ENCODE results near the gene OR2AG2. TPM values are rescaled to one million over a fixed set of nuclear protein-coding genes. Genes with fewer than 3 reads are reported as not detected.

The OR2AG2 gene
- total and polyA plus RNA-seq, 4 donors: 0.10 TPM; not detected in 3

- peaks cover 3% of the 10 kb centered on the region for H3K9me3 ChIP-seq (ENCODE audit: control insufficient read depth, low read length)
- no peak overlapping the region for H3K27ac ChIP-seq (ENCODE audit: low read depth in 1 of 2, low read length in 2 of 2)
- no peaks in the 10 kb centered on the region for H3K36me3 ChIP-seq (ENCODE audit: control insufficient read depth in 1 of 2, insufficient read depth in 2 of 2, low read length in 1 of 2)
- intact Hi-C loops (cut with DNase I): no loop called here
- no peaks in the 10 kb centered on the region for H3K4me1 ChIP-seq (ENCODE audit: control insufficient read depth in 1 of 2, insufficient read depth in 2 of 2, low read length in 2 of 2)
- WGBS, 2 donors: 65 to 73% methylated on average over 3 of the region's 3 CpGs
- no peak for ATAC-seq (ENCODE audit: low FRiP score)
- H3K4me3 ChIP-seq (ENCODE audit: low read length in 2 of 2): no peak overlapping the region
- H3K27me3 ChIP-seq (ENCODE audit: control insufficient read depth in 1 of 2, insufficient read depth in 2 of 2, low read length in 1 of 2): no peaks in the 10 kb centered on the region
- no peak for DNase-seq
Observed at GRCh38 chr11:6733326-6734275, 38.2 kb downstream of the OR2AG2 start.

GRCh38 chr11:6727971-6728760 lies 43.6 kb downstream of the OR2AG2 start:
- Histone ChIP-seq H3K27ac (ENCODE audit: low read depth in 1 of 2, low read length in 2 of 2) (no peak overlapping the region), H3K27me3 (ENCODE audit: control insufficient read depth in 1 of 2, insufficient read depth in 2 of 2, low read length in 1 of 2) (no peaks in the 10 kb centered on the region), H3K4me1 (ENCODE audit: control insufficient read depth in 1 of 2, insufficient read depth in 2 of 2, low read length in 2 of 2) (no peaks in the 10 kb centered on the region), H3K36me3 (ENCODE audit: control insufficient read depth in 1 of 2, insufficient read depth in 2 of 2, low read length in 1 of 2) (no peaks in the 10 kb centered on the region), H3K4me3 (ENCODE audit: low read length in 2 of 2) (no peak overlapping the region), H3K9me3 (ENCODE audit: control insufficient read depth, low read length) (peaks cover 2% of the 10 kb centered on the region)
- ATAC-seq (ENCODE audit: low FRiP score) (no peak), DNase-seq (no peak)
- intact Hi-C loops (cut with DNase I): no loop called here
- WGBS, 2 donors: 43 to 45% methylated on average over 6 of the region's 6 CpGs

DNA sequence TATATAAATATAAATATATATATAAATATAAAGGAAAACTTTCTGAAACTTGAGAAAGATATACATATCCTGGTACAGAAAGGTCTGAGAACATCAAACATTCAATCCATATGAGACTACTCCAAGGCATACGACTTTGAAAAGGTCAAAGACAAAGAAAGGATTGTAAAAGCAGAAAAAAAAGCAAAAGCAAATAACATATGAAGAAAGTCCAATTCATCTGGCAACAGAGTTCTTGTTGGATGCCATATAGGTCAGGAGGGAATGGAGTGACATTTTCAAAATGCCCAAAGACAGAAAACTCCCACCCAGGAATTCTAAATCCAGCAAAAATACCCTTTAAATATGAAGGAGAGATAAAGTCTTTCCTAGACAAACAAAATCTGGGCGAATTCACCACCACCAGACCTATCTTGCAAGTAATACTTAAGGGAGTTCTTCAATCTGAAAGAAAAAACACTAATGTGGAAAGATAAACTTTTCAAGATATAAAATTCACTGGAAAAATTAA lies 46.3 kb downstream of the OR2AG2 start:
- peaks cover 2% of the 10 kb centered on the region for H3K9me3 ChIP-seq (ENCODE audit: control insufficient read depth, low read length)
- DNase-seq: no peak
- H3K27me3 ChIP-seq (ENCODE audit: control insufficient read depth in 1 of 2, insufficient read depth in 2 of 2, low read length in 1 of 2): no peaks in the 10 kb centered on the region
- no peaks in the 10 kb centered on the region for H3K36me3 ChIP-seq (ENCODE audit: control insufficient read depth in 1 of 2, insufficient read depth in 2 of 2, low read length in 1 of 2)
- H3K4me3 ChIP-seq (ENCODE audit: low read length in 2 of 2): no peak overlapping the region
- H3K27ac ChIP-seq (ENCODE audit: low read depth in 1 of 2, low read length in 2 of 2): no peak overlapping the region
- intact Hi-C loops (cut with DNase I): no loop called here
- WGBS, 2 donors: 4 to 6% methylated on average over 2 of the region's 2 CpGs
- ATAC-seq (ENCODE audit: low FRiP score): no peak
- H3K4me1 ChIP-seq (ENCODE audit: control insufficient read depth in 1 of 2, insufficient read depth in 2 of 2, low read length in 2 of 2): no peaks in the 10 kb centered on the region

DNA sequence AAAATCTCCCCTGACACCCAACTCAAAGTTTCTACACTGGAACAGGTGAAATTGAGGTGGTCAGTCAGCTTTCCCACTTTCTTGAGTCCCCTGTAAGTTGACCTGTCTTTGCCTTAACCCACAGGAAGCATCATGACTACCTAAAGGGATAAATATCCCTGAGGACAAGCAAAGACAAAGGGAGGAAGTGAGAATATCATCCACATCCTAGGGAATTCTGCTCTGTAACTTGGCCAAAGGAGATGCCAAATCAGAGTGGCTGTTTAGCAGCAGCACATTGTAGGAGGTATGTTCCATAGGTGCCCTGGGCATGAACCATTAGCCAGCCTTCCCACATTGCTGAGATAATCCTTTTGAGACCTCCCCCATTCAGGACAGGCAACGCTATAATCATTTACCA lies 47.8 kb downstream of the OR2AG2 start:
- no peak for DNase-seq
- Histone ChIP-seq H3K4me1 (ENCODE audit: control insufficient read depth in 1 of 2, insufficient read depth in 2 of 2, low read length in 2 of 2) (no peaks in the 10 kb centered on the region), H3K36me3 (ENCODE audit: control insufficient read depth in 1 of 2, insufficient read depth in 2 of 2, low read length in 1 of 2) (no peaks in the 10 kb centered on the region), H3K4me3 (ENCODE audit: low read length in 2 of 2) (no peak overlapping the region), H3K27ac (ENCODE audit: low read depth in 1 of 2, low read length in 2 of 2) (no peak overlapping the region), H3K9me3 (ENCODE audit: control insufficient read depth, low read length) (peaks cover 2% of the 10 kb centered on the region), H3K27me3 (ENCODE audit: control insufficient read depth in 1 of 2, insufficient read depth in 2 of 2, low read length in 1 of 2) (no peaks in the 10 kb centered on the region)
- 76 to 88% methylated on average over 1 of the region's 1 CpG for whole genome bisulfite sequencing, 2 donors
- ATAC-seq (ENCODE audit: low FRiP score): no peak
- intact Hi-C loops (cut with DNase I): no loop called here

DNA sequence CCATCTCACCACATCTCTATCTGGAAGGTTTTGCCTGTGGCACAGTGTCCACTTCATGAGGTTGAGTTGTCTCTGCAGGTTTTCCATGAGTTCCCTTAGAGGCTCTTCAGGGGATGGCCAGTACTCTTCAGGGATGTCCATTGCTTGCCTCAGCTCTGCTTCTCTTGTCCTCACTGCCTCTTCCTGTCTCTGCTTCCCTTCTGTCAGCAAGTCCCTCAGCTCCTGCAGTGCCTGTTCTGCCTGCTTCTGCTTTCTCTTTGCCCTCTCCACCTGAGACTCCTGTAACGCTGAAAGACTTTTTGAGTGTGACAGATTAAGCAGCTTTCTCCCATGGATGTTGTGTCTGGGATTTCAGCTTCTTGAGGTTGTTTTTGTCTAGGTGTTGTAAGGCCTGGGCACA lies 50.4 kb downstream of the OR2AG2 start:
- no peaks in the 10 kb centered on the region for H3K27me3 ChIP-seq (ENCODE audit: control insufficient read depth in 1 of 2, insufficient read depth in 2 of 2, low read length in 1 of 2)
- no peaks in the 10 kb centered on the region for H3K4me1 ChIP-seq (ENCODE audit: control insufficient read depth in 1 of 2, insufficient read depth in 2 of 2, low read length in 2 of 2)
- H3K9me3 ChIP-seq (ENCODE audit: control insufficient read depth, low read length): no peaks in the 10 kb centered on the region
- no peak overlapping the region for H3K4me3 ChIP-seq (ENCODE audit: low read length in 2 of 2)
- DNase-seq: no peak
- H3K36me3 ChIP-seq (ENCODE audit: control insufficient read depth in 1 of 2, insufficient read depth in 2 of 2, low read length in 1 of 2): no peaks in the 10 kb centered on the region
- intact Hi-C loops (cut with DNase I): no loop called here
- no peak overlapping the region for H3K27ac ChIP-seq (ENCODE audit: low read depth in 1 of 2, low read length in 2 of 2)
- 88 to 91% methylated on average over 1 of the region's 1 CpG for WGBS, 2 donors
- no peak for ATAC-seq (ENCODE audit: low FRiP score)

DNA sequence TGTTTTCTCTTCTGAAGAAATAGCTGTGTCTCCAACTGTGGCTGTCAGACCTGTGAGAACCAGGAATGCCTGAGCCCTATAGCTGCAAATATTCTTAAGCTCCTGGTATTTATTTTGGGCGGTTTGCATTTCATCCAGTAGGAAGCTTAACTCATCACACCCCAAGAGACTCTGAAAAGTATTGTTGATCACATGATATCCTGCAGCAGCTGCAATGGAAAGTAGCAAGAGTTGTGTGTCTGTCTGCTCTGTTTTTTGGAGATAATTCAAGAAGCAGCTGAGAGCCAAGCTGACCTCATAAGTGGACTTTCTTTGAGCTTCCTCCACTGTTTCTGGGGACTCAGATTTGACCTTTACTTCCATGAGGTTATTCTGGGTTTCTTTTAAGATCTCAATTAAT lies 52.2 kb downstream of the OR2AG2 start:
- ATAC-seq (ENCODE audit: low FRiP score) (no peak), DNase-seq (no peak)
- Histone ChIP-seq H3K4me1 (ENCODE audit: control insufficient read depth in 1 of 2, insufficient read depth in 2 of 2, low read length in 2 of 2) (no peaks in the 10 kb centered on the region), H3K36me3 (ENCODE audit: control insufficient read depth in 1 of 2, insufficient read depth in 2 of 2, low read length in 1 of 2) (no peaks in the 10 kb centered on the region), H3K27me3 (ENCODE audit: control insufficient read depth in 1 of 2, insufficient read depth in 2 of 2, low read length in 1 of 2) (no peaks in the 10 kb centered on the region), H3K9me3 (ENCODE audit: control insufficient read depth, low read length) (no peaks in the 10 kb centered on the region), H3K4me3 (ENCODE audit: low read length in 2 of 2) (no peak overlapping the region), H3K27ac (ENCODE audit: low read depth in 1 of 2, low read length in 2 of 2) (no peak overlapping the region)
- intact Hi-C loops (cut with DNase I): no loop called here
- 21 to 45% methylated on average over 1 of the region's 1 CpG for WGBS, 2 donors

GRCh38 chr11:6717426-6717825 lies 54.4 kb downstream of the OR2AG2 start:
- H3K9me3 ChIP-seq (ENCODE audit: control insufficient read depth, low read length): no peaks in the 10 kb centered on the region
- no peak overlapping the region for H3K27ac ChIP-seq (ENCODE audit: low read depth in 1 of 2, low read length in 2 of 2)
- intact Hi-C loops (cut with DNase I): no loop called here
- no peaks in the 10 kb centered on the region for H3K4me1 ChIP-seq (ENCODE audit: control insufficient read depth in 1 of 2, insufficient read depth in 2 of 2, low read length in 2 of 2)
- no peaks in the 10 kb centered on the region for H3K27me3 ChIP-seq (ENCODE audit: control insufficient read depth in 1 of 2, insufficient read depth in 2 of 2, low read length in 1 of 2)
- 87 to 92% methylated on average over 3 of the region's 3 CpGs for whole genome bisulfite sequencing, 2 donors
- H3K36me3 ChIP-seq (ENCODE audit: control insufficient read depth in 1 of 2, insufficient read depth in 2 of 2, low read length in 1 of 2): no peaks in the 10 kb centered on the region
- no peak for DNase-seq
- no peak overlapping the region for H3K4me3 ChIP-seq (ENCODE audit: low read length in 2 of 2)
- no peak for ATAC-seq (ENCODE audit: low FRiP score)

Data from aorta (tissue), 5 donors.